22Rv1 (cell line): ENCODE results near the gene LCA5.

Experiments
- CTCF ChIP-seq: fragments of 450-650 bp; IDR thresholded peaks from 2 replicates; pipeline ENCODE4 v1.5.1; 2017; ENCODE audit warnings: mild to moderate bottlenecking
- ZFX ChIP-seq: fragments of 450-650 bp; IDR thresholded peaks from 2 replicates; pipeline ENCODE4 v1.6.1; 2017; ENCODE audit warnings: antibody characterized with exemption, borderline replicate concordance

- TF ChIP-seq CTCF (no peak), ZFX (no peak)
These were observed 21.8 kb downstream of the LCA5 start for GRCh38 chr6:79515436-79515835.
